ENCODE data around the gene SMG7.

Gene SMG7

DNA sequence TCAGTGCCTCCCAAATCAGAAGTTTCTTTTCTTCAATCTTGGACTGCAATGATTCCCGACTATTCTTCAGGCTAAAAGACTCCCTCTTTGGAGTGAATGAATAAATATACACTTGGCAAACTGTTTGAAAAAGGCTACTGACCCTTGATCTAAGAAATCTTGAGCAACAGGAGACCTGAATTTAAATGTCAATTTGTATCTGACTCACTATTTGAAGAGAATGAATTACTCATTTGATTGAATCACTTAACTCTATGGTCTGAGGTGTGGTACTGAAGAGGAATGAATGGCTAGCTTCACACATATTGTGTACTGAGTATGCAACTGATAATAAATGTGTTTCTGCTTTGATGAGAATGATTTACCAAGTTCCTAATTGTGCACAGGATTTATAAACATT lies 4.6 kb upstream of the SMG7 start:
- DNase-seq (ENCODE audit: low spot score): peak; percentile 67

DNA sequence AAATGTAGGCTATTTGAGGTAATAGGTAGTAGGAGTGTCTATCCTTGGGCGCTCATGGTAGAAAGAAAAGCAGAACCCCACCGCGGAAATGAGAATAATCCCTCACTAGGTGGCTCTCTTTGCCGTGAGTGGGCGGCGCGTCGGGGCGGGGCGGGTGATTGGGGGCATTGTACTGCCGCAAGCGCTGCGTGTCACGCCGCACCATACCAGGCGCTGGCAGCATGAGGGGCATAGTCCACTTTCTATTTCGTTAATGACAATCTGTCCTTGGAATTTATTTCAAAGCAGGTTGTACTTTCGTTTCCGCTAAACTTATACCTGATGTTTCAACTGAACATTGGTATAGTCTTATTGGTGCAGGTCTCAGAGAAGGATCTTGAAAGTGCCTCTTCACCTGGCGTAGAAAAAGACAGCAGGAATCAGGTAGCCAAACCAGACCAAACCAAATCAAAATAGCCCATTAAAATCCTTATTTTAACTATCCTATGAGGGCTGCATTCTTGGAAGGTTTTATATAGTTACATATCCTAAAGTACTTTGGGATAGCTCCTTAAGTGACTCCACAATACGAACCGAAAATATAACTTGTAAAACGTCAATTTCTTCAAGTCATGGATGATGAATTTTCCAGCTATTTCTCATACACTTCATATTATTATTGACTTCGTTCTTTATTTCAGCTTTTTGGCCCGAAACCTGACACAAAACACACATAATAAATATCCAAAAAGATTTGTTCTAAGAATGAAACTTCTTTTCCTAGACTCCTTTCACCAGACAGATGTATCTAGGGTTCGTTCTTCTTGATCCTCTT lies 1.9 kb upstream of the SMG7 start:
- peak; percentile 89 for DNase-seq (ENCODE audit: low spot score)

DNA sequence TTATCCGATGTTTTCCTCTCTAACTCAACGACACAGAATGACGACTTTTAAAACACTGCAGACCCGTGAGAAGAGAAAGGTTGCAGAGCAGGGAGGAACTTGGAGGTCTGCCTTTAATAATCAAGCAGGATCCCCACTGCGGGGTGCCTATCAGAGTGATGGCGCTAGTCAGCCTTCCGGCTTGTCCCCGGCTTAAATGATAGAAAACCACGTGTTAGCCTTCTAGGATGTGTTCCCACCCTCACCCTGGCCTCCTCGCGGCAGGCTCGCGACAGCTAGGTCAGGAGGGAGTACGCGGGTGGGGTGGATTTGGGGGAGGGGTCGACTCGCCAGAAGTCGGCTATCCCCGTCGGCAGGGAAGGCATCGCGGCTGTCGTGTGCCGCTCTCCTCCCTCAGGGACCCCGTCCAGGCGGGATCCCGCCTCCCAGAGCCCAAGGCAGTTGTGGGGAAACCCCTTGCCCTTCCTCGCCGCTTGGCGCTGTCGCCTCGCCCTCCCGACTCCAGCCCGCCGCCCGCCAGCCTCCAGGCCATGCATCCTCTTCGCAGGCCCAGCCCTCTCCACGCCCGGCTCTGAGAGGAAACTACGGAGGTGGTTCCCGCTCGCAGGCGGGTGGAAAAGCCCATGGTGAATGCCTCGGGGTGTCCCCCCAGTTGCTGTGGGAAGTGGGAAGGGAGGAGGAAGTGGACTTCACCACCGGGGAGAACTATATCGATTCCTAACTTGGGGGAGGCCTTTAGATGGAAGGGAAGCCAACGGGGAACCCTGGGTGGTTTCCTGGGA lies 1.1 kb upstream of the SMG7 start:
- DNase-seq (ENCODE audit: low spot score): peak; percentile 84

DNA sequence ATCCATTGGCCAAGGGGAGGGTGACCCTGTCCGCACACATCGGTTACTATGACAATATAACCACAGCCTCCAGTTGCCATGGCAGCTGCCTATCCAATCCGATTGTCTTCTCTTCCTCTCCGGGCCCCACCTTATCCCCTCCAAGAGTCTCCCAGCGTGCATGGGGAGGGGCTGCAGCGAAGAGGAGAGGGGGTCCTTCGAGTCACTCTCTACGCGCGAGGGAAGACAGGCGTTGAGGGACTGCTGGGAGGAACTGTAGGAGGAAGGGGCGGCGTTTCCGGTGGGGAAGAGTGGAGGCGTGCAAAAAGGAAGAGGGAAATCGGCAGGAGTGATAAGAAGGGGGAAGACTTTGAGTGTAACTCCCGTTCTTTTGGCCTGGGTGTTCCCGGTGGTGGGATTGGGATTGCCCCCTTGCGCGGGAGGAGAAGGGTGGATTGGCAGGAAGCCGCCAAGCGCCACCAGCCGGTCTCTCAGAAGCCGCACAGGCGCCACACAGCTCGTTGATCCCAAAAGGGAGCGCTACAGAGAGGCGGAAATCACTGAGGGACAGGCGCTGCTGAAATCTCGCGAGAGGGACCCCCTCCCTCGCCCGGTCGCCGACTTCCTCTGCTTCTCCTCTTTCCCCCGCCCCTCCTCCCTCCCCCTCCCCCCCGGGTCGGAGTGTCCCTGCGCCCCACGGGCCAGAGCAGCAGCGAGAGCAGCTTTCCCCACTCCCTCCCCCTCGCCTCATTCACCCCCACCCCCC lies 384 bp upstream of the SMG7 start:
- peak; percentile 97 for DNase-seq (ENCODE audit: low spot score)

DNA sequence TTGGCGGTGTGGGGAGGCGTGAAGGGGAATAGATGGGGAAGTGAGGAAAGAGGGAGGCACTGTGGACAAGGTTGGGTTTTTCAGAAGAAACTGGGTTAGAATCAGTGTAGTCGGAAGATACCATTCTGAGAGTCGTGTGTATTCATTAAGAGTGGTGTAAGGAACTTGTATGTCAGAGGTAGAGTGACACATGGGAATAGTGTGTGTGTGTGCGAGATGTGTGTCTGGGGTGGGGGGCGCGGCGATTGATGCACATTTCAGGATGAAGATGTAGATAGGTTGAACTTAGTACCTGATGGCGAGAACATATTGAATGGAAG lies 878 bp downstream of the SMG7 start:
- DNase-seq (ENCODE audit: low spot score): no peak

DNA sequence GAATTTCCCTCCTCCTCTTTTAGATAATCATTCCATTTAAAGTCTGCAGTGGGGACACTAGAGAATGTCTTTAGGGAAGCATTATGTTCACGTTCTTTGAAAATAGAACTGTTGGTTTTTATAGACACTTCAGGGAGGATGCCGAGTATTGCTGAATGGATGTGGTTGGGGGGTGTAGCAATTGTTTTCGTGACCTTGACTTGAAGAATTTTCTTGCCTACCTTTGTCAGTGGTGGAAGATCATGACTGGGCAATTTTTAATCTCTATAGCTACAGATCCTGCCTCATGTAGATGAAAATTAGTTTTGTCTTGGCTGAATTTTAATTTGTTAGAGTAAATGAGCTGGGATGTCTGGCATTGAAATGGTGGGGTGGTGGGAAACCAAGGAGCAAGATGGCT lies 3.8 kb downstream of the SMG7 start:
- DNase-seq (ENCODE audit: low spot score): no peak

DNA sequence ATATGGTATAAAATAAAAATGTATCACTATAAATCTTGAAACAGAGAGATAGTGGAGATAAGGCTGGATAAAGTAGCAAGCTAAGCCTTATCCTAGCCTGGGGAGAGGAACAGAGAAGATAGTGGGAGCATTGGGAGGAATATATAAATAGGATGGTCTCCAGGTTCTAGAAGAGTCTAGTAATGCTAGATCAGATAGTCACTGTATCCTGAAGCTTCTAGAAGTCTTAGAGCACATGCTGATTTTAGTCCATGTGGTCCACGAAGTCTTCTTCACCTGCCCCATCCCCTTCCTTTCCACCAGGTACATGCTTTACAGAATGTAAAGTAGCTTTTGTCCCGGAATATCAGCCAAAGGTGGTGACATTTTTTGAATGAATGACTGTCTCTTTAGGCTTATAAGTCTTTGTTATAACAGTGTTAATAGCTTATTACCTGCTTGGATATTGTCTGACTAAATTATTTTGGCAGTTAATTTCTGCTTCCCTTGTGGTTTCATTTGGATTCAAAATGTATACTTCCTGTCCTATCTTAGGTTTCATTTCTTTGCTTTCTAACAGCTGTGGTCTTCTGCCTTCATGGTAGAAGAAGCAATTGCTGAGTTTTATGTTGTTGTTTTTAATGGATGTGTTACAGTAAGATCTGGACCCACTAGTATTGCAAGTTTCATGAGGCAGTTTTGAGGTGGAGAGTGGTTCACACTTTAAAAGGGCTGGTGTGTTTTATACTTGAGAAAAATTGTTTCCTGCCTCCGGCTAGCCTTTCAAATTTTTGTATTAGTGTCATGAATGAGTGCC lies 5.9 kb downstream of the SMG7 start:
- DNase-seq (ENCODE audit: low spot score): no peak

DNA sequence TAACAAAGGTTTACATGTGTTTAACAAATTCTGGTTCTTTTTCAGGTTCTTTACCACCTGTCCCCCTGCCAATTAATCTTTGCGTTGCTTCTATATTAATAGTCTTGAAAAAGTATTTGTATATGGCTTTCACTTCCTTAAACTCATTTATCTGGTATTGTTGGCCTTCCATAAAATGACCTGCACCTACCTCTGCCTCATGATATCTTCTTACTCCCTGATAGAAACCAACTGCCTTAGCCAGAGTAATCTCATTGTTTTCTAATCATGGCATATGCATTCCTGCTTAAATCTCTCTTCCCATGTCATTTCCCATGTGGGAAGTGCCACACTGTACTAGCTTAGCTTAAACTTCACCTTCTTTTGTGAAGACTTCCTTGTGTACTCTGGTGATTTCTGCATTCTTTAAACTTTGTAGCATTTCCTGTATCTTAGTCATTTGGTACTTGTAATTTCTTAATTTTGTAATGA lies 8.7 kb downstream of the SMG7 start:
- peak; percentile 71 for DNase-seq (ENCODE audit: low spot score)

DNA sequence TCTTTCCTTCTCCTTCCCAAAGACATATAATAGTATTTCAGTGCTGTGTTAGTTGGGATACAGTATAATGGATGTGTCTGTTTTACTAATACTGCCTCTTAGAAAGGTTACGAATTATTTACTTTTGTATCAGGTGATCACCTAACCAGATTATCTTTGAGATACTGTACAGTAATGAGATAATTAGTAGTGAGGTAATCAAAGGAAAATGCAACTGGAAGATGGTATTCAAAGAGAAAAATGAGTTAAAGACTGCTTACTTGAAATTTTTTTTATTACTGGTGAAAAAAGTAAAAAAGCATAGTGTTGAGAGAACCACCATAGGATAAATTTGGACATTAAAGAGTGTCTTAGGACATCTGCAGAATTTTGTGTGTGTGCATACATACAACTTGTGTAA lies 10.9 kb downstream of the SMG7 start:
- DNase-seq (ENCODE audit: low spot score): no peak

DNA sequence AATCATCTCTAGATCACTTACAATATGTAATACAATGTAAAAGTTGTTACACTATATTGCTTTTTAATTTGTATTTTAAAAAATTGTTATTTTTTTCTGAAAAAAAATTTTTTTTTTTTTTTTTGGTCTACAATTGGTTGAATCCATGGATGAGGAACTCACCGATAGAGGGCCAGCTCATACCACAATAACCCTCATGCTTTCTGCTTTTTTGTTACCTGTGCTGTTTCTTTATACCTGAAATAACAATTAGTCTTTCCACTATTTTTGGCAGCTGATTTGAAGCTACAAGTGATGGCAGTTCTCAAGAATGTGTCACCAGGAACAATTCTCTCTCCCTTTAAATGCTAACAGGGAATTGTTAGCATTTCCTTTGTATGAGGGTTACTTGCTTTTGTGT lies 12.0 kb downstream of the SMG7 start:
- DNase-seq (ENCODE audit: low spot score): peak; percentile 27

DNA sequence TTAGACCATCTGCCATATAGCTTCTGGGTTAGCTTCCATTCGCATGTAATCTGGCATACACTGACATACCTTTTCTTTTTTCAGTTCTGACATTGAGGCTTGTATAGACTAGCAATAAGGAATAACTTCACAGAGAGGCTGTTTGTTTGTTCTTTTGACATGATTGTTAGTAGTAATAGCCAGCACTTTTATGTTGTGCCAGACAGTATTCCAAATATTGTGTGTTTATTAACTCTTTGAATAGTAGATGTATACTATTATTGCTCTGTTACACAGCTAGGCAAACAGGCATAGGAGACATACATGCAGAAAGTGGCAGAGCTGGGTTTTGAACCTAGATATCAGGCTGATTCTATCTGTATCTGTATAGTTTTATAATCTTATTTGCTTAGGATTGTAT lies 12.6 kb downstream of the SMG7 start:
- DNase-seq (ENCODE audit: low spot score): no peak

DNA sequence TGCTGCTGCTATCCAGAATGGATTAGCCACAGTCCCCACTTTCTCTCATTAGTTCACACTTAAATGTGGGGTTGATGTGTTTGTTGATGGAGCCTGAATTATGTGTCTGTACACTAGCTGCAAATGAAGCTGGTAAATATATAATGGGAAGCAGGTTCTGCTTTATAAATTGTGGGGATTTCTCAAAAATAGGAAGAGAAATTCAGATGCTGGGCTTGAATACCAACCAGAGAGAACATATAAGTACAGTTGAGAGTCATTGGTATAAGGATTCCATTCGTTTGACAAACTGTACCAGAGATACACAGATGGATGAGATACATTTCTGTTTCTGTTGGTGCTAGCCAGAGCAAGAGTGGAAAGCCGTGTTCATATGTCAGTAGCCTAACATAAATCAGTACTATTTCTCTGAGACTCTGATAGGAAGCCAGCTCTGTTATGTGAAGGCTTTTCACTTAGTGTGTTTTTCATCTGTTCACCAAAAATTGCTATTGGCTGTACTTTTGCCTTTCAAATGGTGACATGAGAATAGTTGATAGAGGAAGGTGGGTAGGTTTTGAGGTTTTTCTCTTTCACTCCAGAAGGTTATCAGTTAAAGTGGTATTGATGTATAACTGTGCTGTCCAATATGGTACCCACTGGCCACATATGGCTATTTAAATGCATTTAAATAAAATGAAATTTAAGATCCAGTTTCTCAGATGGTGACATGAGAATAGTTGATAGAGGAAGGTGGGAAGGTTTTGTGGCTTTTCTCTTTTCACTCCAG lies 15.6 kb downstream of the SMG7 start:
- DNase-seq (ENCODE audit: low spot score): no peak

DNA sequence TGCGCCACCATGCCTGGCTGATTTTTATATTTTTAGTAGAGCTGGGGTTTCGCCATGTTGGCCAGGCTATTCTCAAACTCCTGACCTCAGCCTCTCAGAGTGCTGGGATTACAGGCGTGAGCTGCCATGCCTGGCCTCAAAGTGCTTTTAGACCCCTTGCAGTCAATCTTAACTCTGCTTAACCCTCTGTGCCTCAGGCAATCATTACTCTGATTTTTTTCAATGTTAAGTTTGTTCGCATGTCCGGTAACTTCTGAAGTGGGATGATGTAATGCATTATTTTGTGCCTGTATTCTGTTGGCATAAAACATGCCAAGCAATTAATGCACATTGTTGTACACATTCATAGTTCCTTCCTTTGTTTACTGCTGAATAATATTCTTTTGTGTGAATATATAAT lies 18.6 kb downstream of the SMG7 start:
- DNase-seq (ENCODE audit: low spot score): no peak

DNA sequence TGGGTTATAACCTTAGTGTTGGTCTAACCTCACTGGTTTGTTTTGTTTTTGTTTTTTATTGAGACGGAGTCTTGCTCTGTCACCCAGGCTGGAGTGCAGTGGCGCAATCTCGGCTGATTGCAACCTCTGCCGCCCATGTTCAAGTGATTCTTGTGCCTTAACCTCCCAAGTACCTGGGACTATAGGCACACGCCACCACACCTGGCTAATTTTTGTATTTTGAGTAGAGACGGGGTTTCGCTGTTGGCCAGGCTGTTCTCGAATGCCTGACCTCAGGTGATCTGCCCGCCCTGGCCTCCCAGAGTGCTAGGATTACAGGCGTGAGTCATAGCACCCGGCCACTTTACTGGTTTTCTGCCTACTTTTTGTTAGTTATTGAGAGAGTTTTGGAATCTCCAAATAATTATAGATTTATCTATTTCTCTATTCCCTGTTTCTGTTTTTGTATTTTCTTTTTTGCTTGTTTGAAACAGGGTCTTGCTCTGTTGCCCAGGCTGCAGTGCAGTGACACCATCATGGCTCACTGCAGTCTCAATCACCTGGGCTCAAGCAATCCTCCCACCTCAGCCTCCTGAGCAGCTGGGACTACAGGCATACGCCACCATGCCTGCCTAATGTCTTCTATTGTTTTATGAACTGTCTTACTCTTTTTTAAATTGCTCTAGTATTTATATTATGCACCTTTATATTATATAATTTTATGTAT lies 21.4 kb downstream of the SMG7 start:
- DNase-seq (ENCODE audit: low spot score): peak; percentile 27

DNA sequence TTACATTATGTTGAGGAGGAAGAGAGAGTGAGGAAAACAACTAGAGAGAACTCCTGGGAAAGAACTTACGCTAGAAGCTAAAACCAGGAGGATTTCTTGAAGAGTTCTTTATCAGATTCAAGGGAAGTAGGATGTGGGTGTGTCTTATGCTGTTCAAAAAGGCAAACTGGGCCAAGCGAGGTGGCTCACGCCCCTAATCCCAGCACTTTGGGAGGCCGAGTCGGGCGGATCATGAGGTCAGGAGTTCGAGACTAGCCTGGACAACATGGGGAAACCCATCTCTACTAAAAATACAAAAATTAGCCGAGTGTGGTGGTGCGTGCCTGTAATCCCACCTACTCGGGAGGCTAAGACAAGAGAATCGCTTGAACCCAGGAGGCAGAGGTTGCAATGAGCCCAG lies 23.1 kb downstream of the SMG7 start:
- DNase-seq (ENCODE audit: low spot score): no peak

DNA sequence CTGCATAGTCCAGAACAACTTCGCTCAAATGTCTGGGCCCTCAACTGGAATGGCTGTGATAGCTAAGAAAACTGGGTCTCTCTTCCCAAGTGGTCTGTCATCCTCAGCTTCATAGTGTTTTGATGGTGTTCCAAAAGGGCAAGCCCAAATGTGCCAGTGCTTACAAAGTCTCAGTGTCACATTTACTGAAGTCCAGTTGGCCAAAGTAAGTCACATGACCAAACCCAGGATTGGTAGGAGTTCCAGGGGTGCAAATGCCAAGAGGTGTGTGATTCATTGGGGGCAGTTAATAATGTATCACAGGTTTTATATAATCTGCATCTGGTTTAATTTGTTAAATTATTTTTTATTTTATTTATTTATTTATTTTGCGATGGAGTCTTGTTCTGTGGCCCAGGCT lies 24.9 kb downstream of the SMG7 start:
- no peak for DNase-seq (ENCODE audit: low spot score)

DNA sequence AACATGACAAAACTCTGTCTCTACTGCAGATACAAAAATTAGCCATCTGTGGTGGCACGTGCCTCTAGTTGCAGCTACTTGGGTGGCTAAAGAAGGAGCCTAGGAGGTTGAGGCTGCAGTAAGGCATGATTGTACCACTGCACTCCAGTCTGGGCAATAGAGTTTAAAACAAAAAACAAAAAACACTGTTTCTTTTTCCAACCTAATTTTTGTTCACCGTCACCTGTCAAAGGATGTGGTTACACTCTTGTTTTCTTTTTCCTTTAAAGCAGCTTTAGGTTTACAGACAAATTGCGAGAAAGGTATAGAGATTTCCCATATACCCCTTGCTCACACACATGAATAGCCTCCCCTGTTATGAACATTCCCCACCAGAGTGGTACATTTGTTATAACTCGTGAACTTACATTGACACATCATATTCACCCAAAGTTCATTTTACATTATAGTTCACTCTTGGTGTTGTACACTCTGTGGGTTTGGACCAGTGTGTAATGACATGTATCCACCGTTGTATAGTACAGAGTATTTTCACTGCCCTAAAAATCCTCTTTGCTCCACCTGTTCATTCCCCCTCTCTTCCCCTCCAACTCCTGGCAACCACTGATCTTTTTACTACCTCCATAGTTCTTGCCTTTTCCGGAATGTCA lies 26.2 kb downstream of the SMG7 start:
- DNase-seq (ENCODE audit: low spot score): no peak

DNA sequence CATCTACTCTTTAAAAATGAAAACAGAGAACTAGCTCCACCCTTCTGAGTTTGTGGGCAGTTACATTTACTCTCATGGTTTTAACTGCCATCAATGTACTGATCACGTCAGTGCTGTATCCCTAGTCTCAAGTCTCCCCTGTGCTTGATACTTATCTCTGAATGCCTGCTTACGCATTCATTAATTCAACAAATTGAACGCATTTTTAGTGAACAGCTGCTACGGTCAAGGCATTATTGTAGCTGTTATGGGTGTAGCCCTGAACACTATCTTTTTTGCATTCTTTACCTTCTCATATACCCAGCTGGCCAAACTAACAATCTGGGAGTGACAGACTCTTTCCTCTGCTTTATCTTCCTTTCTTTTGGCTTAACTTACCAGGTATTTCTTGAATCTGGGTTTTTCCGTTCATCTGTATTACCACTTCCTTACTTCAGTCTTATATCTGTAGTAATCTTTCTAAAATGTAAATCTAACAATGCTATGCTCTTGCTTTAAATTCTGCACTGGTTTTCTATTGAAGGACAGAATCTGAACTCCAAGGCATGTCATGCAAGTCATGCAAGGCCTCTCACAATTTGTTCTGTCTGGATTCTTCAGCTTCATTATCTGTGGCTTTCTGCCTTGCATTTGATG lies 33.3 kb downstream of the SMG7 start:
- DNase-seq (ENCODE audit: low spot score): no peak

DNA sequence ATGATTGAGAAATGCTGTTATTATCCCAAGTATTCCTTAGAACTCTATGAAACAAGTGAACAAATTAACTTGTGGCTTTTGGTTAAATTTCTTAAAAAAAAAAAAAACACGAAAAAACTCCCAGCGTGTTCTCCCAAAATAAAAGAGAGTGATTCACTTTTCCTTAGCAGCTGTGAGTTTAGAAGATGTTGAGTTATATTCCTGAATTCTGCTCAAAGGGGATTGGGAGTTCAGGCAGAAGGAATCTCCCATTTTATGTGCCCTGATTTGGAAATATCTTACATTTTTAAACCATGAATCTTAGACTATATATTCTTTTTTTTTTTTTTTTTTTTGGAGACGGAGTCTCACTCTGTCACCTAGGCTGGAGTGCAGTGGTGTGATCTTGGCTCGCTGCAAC lies 34.3 kb downstream of the SMG7 start:
- no peak for DNase-seq (ENCODE audit: low spot score)

DNA sequence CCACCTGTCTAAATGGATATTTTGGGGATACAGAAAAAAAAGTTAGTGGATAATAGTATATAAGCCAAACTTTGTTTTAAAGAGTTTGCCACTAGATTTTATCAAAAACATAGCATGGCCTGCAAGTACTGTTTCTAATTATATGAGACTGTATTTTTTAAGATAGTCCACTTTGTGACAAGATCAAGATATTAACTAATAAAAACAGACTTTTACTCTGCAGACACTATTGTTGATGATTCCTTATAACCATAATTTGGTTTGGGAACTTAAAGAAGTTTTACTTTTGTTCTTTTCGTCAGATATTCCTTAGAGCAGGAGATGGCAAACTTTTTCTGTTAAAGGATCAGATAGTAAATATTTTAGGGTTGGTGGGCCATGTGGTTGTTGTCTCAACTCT lies 36.4 kb downstream of the SMG7 start:
- DNase-seq (ENCODE audit: low spot score): no peak

Data from kidney tubule cell (primary cell).